HG03045 (cell line): ENCODE data around the gene DNAH1.

ENCODE experiments used
- ATAC-seq: cut with Tn5 transposase; IDR thresholded peaks from one replicate; pipeline ENCODE4 v1.9.1; 2021; ENCODE audit warnings: mild to moderate bottlenecking, moderate library complexity; ENCODE audit not compliant: unreplicated experiment

The DNAH1 gene

DNA sequence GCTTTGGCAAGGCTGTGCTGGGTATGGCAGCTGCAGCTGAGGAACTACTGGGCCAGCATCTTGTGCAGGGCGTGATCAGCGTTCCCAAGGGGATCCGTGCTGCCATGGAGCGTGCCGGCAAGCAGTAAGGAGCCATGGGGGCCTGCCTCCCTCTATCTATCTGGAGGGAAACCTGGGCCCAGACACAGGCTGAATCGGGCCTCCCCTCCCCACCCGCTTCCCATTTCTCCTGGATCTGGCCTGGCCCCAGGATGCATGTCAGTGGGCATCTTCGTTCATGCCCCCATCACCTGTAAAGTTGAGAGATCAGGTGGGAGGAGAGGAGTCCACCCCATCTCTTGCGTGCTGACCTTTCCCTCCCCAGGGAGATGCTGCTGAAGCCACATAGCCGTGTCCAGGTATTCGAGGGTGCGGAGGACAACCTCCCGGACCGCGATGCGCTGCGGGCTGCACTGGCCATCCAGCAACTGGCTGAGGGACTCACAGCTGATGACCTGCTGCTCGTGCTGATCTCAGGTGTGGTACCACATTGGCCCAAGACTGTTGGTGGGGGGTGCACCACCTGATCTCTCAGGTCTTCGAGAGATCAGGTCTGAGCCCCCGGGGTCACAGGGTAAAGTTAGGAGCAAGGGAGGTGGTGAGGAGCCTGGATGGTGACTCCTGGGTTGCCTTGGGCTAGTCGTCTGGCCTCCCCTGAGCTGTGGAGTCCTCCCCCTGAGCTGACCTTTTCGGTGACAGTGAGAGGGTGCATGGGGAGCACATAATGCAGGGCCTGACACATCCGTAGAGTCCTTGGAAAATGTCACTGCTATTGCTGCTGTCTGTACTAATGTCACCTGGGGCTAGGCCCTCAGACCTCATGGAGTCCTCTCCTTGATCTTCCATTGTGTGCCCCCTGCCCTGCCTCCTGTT, 25.3 kb upstream of the DNAH1 start:
- ATAC-seq = no peak

GRCh38 chr3:52291508-52292181, 24.5 kb upstream of the DNAH1 start:
- ATAC-seq = no peak

DNA sequence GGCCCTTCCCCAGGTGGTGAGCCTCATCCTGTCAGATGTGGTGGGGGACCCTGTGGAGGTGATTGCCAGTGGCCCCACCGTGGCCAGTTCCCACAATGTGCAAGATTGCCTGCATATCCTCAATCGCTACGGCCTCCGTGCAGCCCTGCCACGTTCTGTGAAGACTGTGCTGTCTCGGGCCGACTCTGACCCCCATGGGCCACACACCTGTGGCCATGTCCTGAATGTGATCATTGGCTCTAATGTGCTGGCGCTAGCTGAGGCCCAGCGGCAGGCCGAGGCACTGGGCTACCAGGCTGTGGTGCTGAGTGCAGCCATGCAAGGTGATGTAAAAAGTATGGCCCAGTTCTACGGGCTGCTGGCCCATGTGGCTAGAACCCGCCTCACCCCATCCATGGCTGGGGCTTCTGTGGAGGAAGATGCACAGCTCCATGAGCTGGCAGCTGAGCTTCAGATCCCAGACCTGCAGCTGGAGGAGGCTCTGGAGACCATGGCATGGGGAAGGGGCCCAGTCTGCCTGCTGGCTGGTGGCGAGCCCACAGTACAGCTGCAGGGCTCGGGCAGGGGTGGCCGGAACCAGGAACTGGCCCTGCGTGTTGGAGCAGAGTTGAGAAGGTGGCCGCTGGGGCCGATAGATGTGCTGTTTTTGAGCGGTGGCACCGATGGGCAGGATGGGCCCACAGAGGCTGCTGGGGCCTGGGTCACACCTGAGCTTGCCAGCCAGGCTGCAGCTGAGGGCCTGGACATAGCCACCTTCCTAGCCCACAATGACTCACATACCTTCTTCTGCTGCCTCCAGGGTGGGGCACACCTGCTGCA, 23.7 kb upstream of the DNAH1 start:
- ATAC-seq = no peak

GRCh38 chr3:52293491-52294319, 22.4 kb upstream of the DNAH1 start:
- ATAC-seq = no peak

DNA sequence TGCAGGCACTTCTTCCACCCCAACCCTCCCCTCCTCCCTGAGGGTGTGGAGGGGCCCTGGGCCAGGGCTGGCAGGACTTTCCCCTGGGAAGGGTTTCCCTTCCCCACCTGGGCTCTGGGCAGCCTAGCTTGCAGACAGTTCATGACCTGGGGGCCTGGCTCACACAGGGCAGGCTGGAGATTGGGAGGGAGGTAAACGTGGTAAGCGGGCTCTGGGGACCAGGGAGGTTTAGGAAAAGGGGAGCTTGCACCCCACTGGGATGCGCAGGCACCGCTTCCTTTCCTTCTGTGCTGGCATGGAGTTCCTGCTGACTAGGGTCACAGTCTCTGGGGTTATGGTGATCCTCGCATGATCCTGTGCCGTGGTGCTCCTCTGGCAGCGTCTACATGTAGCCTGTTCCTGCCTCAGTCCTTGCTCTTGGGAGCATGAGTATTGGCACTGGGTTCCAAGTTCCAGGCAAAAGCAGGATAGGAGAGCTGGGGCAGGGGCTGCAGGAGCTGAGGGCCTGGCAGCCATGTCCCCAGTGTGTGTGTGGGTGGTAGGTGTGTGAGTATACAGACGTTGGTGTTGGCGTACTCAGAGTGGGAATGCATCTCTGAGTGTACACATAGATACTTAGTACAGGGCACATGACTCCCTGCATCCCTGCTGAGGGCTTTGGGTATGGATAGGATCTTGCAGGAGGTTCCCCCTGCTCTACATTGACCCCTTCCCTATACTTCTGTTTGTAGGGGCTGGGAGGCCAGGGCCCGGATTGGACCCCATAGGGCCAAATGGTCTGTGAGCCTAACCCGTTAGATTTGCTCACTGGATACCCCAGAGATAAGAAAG, 21.6 kb upstream of the DNAH1 start:
- no peak for ATAC-seq

- ATAC-seq = no peak
Observed at GRCh38 chr3:52295671-52296208, 20.4 kb upstream of the DNAH1 start.

DNA sequence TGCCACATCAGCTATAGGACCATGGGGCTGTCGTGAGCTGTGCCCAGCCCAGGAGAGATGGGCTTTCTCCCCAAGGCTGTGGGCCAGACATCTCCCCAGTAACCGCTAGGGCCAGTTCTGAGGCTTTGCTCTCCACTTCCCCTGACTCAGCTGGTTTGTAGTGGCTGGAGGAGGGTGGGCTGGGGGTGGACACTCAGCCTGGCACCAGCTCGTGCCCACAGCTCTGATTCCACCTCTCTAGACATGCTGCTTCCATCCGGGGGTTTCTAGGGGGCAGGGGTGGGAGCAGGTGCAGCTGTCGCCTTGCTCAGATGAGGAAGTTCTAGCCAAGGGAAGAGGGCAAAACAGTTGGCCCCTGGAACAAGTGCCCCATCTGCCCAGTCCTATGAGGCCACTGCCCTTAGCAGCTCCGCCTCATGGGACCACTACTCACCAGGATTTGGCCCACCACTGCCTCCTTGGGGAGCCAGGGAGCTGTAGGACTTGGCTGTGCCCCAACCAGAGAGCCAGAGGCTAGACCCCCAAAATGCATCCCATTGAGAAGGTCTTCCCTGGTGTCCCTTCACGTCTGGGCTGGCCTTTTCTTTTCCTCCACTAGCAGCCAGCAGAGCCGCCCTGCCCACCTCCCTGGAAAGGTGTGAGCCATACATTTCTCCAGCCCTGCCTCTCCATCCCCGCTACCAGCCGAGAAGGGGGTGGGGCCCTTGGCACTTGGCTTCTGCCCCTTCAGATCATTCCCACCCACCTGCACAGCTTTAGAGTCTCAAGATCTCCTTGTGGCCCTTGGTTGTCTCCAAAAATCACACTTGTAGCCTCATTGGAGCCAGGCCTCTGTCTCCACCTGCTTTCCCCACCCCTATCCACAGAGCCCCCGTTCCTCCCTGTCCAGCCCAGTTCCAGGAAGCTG, 18.6 kb upstream of the DNAH1 start:
- ATAC-seq = no peak

DNA sequence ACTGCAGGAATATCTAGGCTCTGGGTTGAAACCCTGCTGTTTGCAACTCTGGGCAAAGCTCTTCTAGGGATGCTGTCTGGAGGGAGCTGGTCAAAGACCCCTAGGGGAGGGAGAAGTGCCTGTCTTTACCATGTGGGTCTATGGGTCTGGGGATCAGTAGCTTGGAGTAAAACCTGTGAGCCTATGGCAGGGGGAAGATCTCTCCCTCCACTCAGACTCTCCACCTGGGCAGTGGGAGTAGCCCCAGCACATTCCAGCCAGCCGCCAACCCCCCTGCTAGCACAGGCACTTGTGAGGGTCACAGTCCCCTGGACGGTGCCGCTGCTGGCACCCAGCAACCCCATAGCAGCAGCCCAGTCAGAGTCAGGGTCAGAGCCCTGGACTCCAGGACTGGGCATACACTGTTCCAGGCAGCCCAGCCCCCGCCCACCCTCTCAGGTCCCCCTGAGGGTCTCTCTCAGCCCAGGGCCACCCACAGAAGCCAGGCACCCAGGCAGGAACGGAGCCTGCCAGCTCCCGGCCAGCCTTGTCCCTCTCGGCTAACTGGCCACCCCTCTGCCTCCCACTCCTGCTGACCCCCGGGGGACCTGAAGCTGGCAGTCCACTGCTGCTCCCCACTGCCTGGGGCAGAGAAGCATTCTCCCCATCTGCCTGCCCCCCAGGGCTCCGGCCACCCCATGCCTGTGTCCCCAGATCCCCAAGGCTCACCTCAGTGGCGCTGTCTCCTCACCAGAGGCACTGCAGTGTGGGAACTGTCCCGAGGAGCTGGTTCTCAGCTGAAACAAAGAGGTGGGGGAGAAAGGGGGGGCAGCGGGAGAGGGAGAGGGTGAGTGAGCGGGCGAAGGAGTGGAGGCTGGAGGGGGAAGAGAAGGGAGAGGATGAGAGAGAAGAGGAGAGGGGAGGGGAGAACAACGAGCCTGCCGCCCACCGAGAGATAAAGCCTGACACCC, 17.7 kb upstream of the DNAH1 start:
- no peak for ATAC-seq

DNA sequence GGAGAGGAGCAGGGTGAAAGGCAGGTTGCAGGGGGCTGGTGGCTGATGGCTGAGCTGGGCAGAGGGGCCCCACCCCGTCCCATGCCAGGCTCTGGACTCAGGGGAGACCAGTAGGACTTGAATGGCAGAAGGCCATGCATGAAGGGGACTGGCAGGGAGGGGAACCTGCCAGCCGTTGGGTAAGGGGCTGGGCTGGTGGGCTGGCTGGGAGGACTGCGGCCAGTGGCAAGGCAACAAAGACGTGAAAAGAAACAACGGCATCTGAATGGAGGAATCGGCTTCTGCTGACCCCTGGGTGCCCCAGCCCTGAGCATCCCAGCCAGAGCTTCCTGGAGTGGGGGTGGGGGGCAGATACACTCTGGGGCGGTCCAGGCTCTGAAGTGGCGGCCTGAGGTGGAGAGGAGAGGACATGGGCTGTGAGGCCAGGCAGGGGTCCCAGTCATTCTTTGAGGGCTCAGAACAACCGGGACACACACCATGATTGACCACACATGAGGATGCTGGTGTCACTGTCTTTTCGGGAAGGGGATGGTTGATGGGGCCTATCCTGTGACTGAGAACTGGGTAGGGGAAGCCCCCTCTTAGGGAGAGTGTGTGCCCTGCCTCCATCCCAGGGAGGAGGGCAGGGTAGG, 16.8 kb upstream of the DNAH1 start:
- ATAC-seq = no peak

GRCh38 chr3:52299879-52300611, 16.1 kb upstream of the DNAH1 start:
- no peak for ATAC-seq

- no peak for ATAC-seq
Observed at GRCh38 chr3:52302426-52303145, 13.5 kb upstream of the DNAH1 start.

DNA sequence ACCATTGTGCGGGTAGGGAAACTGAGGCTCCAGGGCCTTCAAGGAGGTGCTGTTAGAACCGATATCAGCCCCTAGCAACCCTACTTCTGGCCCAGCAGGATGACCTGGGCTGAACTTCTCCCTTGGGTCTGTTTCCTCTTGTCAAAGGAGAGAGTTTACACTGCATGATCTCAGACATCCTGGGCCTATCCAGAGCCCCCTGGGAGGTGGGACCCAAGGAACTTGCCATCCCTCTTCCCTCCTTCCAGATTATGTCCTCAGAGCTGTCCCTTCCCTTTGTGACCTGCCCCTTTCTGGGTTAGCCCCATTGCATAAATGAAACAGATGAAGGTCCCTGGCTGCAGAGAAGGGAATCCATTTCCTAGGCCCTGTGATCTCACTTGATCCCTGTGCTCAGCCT, 12.3 kb upstream of the DNAH1 start:
- ATAC-seq = no peak

- no peak for ATAC-seq
Observed at GRCh38 chr3:52305926-52306325, 10.2 kb upstream of the DNAH1 start.

DNA sequence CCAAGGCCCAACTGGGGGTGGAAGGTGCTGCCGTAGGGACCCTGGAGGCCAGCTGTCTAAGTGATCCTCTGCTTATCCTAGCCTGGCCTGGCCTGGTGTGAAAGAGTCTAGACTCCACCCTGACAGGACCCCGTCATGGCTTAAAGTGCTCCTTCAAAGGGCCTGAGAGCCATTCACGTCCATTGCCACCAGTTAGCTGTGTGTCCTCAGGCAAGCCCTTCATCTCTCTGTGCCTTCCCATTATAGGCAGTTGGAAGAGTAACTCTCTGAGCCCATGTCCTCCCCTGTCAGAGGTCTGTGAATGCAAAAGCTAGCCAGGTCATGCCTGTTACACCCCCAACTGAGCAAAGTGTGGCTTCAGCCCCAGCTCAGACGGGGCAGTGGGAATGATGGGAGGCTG, 9.1 kb upstream of the DNAH1 start:
- ATAC-seq = no peak

DNA sequence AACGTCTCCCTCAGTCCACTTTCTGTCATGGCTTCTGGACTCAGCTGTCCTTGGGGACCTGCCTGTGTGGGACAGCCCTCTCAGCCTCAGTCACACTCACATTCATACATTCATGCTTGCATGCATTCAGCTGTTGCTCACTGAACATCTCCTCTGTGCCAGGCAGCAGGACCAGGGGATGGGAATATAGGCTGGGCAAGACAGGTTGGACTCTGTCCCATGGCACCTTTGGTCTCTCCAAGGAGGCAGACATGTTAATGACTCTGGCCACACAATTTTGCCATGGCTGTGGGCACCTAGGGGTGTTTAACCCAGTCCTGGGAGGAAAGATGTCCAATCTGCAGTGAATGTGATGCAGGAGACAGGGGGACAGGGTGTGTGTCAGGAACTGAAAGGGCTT, 7.8 kb upstream of the DNAH1 start:
- no peak for ATAC-seq
